Thyroid gland (tissue), 4 donors: Measurements from ENCODE around the gene C1QTNF12. TPM values are rescaled to one million over a fixed set of nuclear protein-coding genes. Genes with fewer than 3 reads are reported as not detected.
A peak's percentile ranks its signal among the peaks of the same experiment; 100 is the strongest.

Experiments
- DNase-seq, 2 donors: peaks; one replicate each; pipeline ENCODE4 v3.0.0-alpha.2; 2019
- H3K27ac ChIP-seq, 3 donors: fragments of 200-600 bp; sonication (generic); 1 replicate in 2 of 3; 2 replicates in 1 of 3; pipeline ENCODE4 v1.5.1; 2016 to 2019; ENCODE audit warnings: mild to moderate bottlenecking in 1 of 3, moderate library complexity in 1 of 3
- H3K27me3 ChIP-seq: fragments of 200-600 bp; sonication (generic); one replicate; pipeline ENCODE4 v1.5.1; 2019
- H3K36me3 ChIP-seq, 2 donors: fragments of 200-600 bp; sonication (generic); one replicate each; pipeline ENCODE4 v1.5.1; 2016 to 2019
- H3K4me1 ChIP-seq, 2 donors: fragments of 200-600 bp; sonication (generic); one replicate each; pipeline ENCODE4 v1.5.1; 2017 to 2019
- H3K4me3 ChIP-seq, 3 donors: fragments of 200-600 bp; sonication (generic); replicated peaks in 1 of 3; 1 replicate in 2 of 3; 2 replicates in 1 of 3; pipeline ENCODE4 v1.5.1; 2016; ENCODE audit warnings: mild to moderate bottlenecking in 1 of 3
- H3K9me3 ChIP-seq: fragments of 200-600 bp; sonication (generic); one replicate; pipeline ENCODE4 v1.5.1; 2017
- POLR2A ChIP-seq, 2 donors: fragments of 450-650 bp; IDR thresholded peaks; one replicate each; pipeline ENCODE4 v1.6.1; 2017; ENCODE audit warnings: antibody characterized with exemption in 2 of 2, mild to moderate bottlenecking in 2 of 2, moderate library complexity in 1 of 2
- WGBS, 2 donors: methylation state at CpG; one replicate each; pipeline ENCODE4 v1.1.5; 2017; 5-methylcytosine and 5-hydroxymethylcytosine counted together
- intact Hi-C: fragments of 100-400 bp; cut with DNase I; formaldehyde crosslinking; loops from one replicate; pipeline ENCODE4 v1.15.1; 2023
- total RNA-seq, 4 donors: library from RNA; depleted of rRNA; stranded (reverse); fragments of >200 nt; gene quantifications; one replicate each; pipeline ENCODE4 v1.2.3, GENCODE V29; 2016
- TF ChIP-seq, protein P1 (sequence below), 6 experiments: fragments of 200-600 bp in 3 of 6; fragments of 450-650 bp in 3 of 6; sonication (generic) in 3 of 6; IDR thresholded peaks; one replicate each; pipeline ENCODE4 v1.5.1; 2016 to 2019; ENCODE audit warnings: antibody characterized with exemption in 6 of 6, mild to moderate bottlenecking in 2 of 6, inconsistent platforms in 1 of 6, moderate library complexity in 1 of 6

C1QTNF12 gene
- total RNA-seq, 4 donors from 2014 or later = 0.83 TPM; not detected in 3

DNA sequence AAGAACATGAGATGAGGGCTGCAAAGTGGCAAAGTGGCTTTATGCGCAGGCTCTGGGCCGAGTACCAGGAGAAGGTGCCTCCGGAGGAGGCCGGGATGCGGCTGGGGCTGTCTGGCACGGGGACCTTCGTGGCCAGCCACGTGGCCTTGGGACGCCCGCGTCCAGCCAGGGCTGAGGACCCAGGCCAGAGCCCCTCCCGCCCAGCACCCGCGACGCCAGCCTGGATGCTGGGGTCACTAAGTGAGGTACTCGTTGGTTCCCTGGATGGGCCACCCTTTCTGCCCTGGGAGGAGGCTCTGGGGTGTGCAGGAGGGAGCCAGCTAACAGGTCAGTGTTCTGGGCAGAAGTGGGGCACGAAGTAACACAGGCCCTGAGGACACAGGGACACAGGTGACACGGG, 46.3 kb upstream of the C1QTNF12 start:
- DNase-seq = no peak
- 92 to 95% methylated on average over 13 to 17 of the region's 18 CpGs for WGBS, 2 donors

DNA sequence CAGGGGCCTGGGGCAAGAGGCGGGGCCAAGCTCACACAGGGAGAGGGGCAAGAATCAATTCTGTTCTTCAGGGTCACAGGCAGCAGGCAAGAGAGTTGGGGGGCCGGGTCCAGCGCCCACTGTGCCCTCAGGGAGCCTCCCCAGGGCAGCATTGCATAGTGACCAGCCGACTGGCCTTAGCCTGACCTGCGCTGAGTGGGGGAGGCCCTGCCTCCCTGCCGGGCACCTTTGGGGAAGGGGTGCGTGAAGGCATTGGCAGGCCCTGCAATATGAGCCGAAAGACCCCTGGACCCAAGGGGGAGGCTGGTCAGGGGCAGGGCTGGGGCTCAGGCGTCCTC, 45.9 kb upstream of the C1QTNF12 start:
- TF ChIP-seq POLR2A (IDR thresholded peaks at IDR 0.05) = no peak
- TF ChIP-seq, protein P1, sequence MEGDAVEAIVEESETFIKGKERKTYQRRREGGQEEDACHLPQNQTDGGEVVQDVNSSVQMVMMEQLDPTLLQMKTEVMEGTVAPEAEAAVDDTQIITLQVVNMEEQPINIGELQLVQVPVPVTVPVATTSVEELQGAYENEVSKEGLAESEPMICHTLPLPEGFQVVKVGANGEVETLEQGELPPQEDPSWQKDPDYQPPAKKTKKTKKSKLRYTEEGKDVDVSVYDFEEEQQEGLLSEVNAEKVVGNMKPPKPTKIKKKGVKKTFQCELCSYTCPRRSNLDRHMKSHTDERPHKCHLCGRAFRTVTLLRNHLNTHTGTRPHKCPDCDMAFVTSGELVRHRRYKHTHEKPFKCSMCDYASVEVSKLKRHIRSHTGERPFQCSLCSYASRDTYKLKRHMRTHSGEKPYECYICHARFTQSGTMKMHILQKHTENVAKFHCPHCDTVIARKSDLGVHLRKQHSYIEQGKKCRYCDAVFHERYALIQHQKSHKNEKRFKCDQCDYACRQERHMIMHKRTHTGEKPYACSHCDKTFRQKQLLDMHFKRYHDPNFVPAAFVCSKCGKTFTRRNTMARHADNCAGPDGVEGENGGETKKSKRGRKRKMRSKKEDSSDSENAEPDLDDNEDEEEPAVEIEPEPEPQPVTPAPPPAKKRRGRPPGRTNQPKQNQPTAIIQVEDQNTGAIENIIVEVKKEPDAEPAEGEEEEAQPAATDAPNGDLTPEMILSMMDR (IDR thresholded peaks at IDR 0.05) = no peak
- peaks cover 6 to 9% of the 10 kb centered on the region in 2 donors for H3K4me1 ChIP-seq
- H3K9me3 ChIP-seq = no peaks in the 10 kb centered on the region
- WGBS, 2 donors = 89 to 96% methylated on average over 8 to 9 of the region's 9 CpGs
- H3K4me3 ChIP-seq = no peak overlapping the region
- no peak overlapping the region for H3K27ac ChIP-seq
- no peaks in the 10 kb centered on the region for H3K27me3 ChIP-seq
- no peak for DNase-seq
- H3K36me3 ChIP-seq = no peaks in the 10 kb centered on the region
- intact Hi-C loops = loop anchor here (10.0 kb wide), 1 partner anchor 318 kb away; no protein-coding TSS in a partner anchor

More for the DNA sequence above, 46.3 kb upstream of the C1QTNF12 start:
- H3K27me3 ChIP-seq = no peaks in the 10 kb centered on the region
- H3K36me3 ChIP-seq = peaks cover 0 to 3% of the 10 kb centered on the region in 2 donors
- H3K4me1 ChIP-seq = peaks cover 6 to 9% of the 10 kb centered on the region in 2 donors
- H3K27ac ChIP-seq = no peak overlapping the region
- no peak overlapping the region for H3K4me3 ChIP-seq
- no peaks in the 10 kb centered on the region for H3K9me3 ChIP-seq
- intact Hi-C loops = loop anchor here (10.0 kb wide), 1 partner anchor 318 kb away; no protein-coding TSS in a partner anchor
- TF ChIP-seq, protein P1 (IDR thresholded peaks at IDR 0.05) = no peak
- TF ChIP-seq POLR2A (IDR thresholded peaks at IDR 0.05) = no peak

DNA sequence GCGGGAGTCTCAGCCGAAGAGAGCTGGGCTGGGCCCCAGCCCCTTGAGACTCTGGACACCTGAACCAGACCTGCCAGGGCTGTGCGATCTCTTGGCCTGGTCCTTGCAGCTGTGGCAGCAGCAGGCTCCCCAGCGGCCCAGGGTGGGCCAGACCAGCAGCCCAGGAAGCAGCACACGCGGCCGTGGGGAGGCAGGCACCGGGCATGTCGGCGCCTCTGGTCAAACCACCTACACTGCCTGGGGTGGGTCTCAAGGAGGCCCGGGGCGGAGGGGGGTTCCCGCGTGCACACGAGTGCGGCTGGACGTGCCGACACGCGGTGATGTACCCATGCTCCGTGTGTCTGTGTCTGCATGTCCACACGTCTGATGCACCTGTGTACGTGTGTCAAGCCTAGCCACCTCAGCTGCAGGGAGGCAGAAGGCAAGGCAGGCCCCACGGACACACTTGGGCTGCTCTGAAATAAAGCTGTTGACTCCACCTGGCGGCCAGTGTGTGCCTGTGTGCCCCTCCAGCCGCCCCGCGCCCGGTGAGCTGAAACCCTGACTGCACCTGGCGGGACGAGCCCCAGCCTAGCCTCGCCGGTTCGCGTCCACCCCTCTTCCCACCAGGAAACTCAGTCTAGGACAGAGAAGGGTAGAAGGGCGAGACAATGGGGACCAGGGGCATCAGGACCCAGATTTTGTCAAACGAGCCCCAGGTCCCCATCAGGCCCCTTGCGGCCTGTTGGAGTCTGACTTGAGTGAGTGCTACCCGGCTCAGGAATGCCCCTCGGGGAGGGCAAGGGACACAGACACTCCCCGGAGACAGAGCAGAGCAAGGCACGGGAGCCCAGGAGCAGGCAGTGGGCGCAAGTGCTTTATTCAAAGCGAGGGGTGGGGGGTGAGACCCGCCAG, 45.3 kb upstream of the C1QTNF12 start:
- Histone ChIP-seq H3K9me3 (no peaks in the 10 kb centered on the region), H3K4me1 (peaks cover 6 to 9% of the 10 kb centered on the region in 2 donors), H3K27me3 (no peaks in the 10 kb centered on the region), H3K36me3 (no peaks in the 10 kb centered on the region), H3K4me3 (no peak overlapping the region), H3K27ac (no peak overlapping the region)
- no peak for TF ChIP-seq POLR2A (IDR thresholded peaks at IDR 0.05)
- TF ChIP-seq, protein P1 (IDR thresholded peaks at IDR 0.05) = peak; percentile 35 to 88 (median 73)
- intact Hi-C loops = loop anchor here (2.0 to 10.0 kb wide), 2 partner anchors 169 to 317 kb away; no protein-coding TSS in a partner anchor
- 43 to 49% methylated on average over 6 to 21 of the region's 45 CpGs for whole genome bisulfite sequencing, 2 donors
- DNase-seq = peak; percentile 86 to 89

DNA sequence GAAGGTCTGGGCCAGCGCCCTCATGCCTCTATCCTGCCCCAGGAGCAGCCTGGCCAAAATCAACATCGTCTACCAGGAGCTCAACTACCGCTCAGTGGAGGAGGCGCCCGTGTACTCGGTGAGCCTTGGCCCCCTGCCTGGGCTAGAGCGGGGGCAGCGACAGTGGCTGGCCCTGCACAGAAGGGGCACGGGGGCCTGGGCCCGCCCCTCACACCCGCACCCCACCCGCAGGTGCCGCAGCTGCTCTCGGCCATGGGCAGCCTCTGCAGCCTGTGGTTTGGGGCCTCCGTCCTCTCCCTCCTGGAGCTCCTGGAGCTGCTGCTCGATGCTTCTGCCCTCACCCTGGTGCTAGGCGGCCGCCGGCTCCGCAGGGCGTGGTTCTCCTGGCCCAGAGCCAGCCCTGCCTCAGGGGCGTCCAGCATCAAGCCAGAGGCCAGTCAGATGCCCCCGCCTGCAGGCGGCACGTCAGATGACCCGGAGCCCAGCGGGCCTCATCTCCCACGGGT, 44.6 kb upstream of the C1QTNF12 start:
- intact Hi-C loops = loop anchor here (2.0 to 10.0 kb wide), 2 partner anchors 168 to 316 kb away; no protein-coding TSS in a partner anchor
- H3K4me1 ChIP-seq = peaks cover 6 to 9% of the 10 kb centered on the region in 2 donors
- H3K9me3 ChIP-seq = no peaks in the 10 kb centered on the region
- no peak for TF ChIP-seq POLR2A (IDR thresholded peaks at IDR 0.05)
- TF ChIP-seq, protein P1 (IDR thresholded peaks at IDR 0.05) = no peak
- no peak overlapping the region for H3K4me3 ChIP-seq
- DNase-seq = no peak
- H3K36me3 ChIP-seq = no peaks in the 10 kb centered on the region
- 15 to 28% methylated on average over 6 to 7 of the region's 28 CpGs for WGBS, 2 donors
- H3K27ac ChIP-seq = no peak overlapping the region
- H3K27me3 ChIP-seq = no peaks in the 10 kb centered on the region
